Panc1 (cell line): ENCODE results near the gene CACNA2D3. TPM values are rescaled to one million over a fixed set of nuclear protein-coding genes. Genes with fewer than 3 reads are reported as not detected.

ENCODE experiments used
- ATAC-seq: fragments of 200-7000 bp; cut with Tn5 transposase; 2 replicates; pipeline ENCODE4 v1.9.1; 2020; ENCODE audit warnings: mild to moderate bottlenecking, moderate library complexity
- BruUV-seq: library from RNA; stranded (reverse); fragments of 400-500 nt; replicated peaks from 2 replicates; lab custom pipeline; 2021; lab: Mats Ljungman, UMichigan
- CTCF ChIA-PET: fragments of 300-600 bp; sonication (Branson Sonifier 250); formaldehyde crosslinking; loops from one replicate; lab custom pipeline; 2022; ENCODE audit warnings: antibody characterized with exemption; lab: Charles Lee
- POLR2A ChIA-PET: fragments of 300-600 bp; sonication (Branson Sonifier 250); formaldehyde crosslinking; loops from one replicate; lab custom pipeline; 2022; ENCODE audit warnings: antibody characterized with exemption; lab: Charles Lee
- DNase-seq: peaks from one replicate; pipeline ENCODE4 v3.0.0-alpha.2; 2010; ENCODE audit warnings: low read depth, low spot score
- H3K27ac ChIP-seq: 2 replicates; pipeline ENCODE4 v1.5.1; 2011; ENCODE audit warnings: mild to moderate bottlenecking, low read length, inconsistent platforms
- H3K27me3 ChIP-seq: fragments of 200-500 bp; sonication (Bioruptor generic); 2 replicates; pipeline ENCODE4 v1.6.0; 2014; ENCODE audit warnings: low read length, inconsistent platforms; ENCODE audit not compliant: control insufficient read depth, insufficient read depth
- H3K36me3 ChIP-seq: fragments of 200-500 bp; sonication (Bioruptor generic); 2 replicates; pipeline ENCODE4 v1.5.1; 2014; ENCODE audit warnings: inconsistent platforms, mild to moderate bottlenecking, low read length, moderate library complexity; ENCODE audit not compliant: control insufficient read depth, insufficient read depth
- H3K4me1 ChIP-seq: 2 replicates; pipeline ENCODE4 v1.5.1; 2011; ENCODE audit warnings: inconsistent platforms, mild to moderate bottlenecking, low read length, moderate library complexity; ENCODE audit not compliant: control insufficient read depth, insufficient read depth
- H3K4me3 ChIP-seq, 2 experiments: 2 replicates each; pipeline ENCODE4 v1.5.1; 2011 to 2012; ENCODE audit warnings: low read depth in 2 of 2, low read length in 2 of 2, mild to moderate bottlenecking in 2 of 2, inconsistent platforms in 1 of 2, moderate library complexity in 1 of 2
- H3K9me3 ChIP-seq: fragments of 200-500 bp; sonication (Bioruptor generic); 2 replicates; pipeline ENCODE4 v1.5.1; 2014; ENCODE audit warnings: low read depth, mild to moderate bottlenecking, inconsistent platforms, low read length, moderate library complexity; ENCODE audit not compliant: control insufficient read depth, insufficient read depth
- POLR2AphosphoS5 ChIP-seq: IDR thresholded peaks from 2 replicates; pipeline ENCODE4 v1.6.1; 2012; ENCODE audit warnings: mild to moderate bottlenecking, low read depth, low read length, moderate library complexity
- SIN3A ChIP-seq: IDR thresholded peaks from 2 replicates; pipeline ENCODE4 v1.6.1; 2012; ENCODE audit warnings: low read depth, mild to moderate bottlenecking, low read length, moderate library complexity, borderline replicate concordance; ENCODE audit not compliant: insufficient read depth
- TCF7L2 ChIP-seq: IDR thresholded peaks from 2 replicates; pipeline ENCODE4 v1.6.1; 2011; ENCODE audit warnings: mild to moderate bottlenecking, low read depth, low read length, inconsistent platforms
- in situ Hi-C: cut with HindIII; loops from 2 replicates; pipeline ENCODE4 v1.10.0; 2016; ENCODE audit warnings: low sequenced_read_pairs, low pct_unique_long_range_greater_than_20kb
- intact Hi-C: fragments of 100-400 bp; cut with micrococcal nuclease; formaldehyde crosslinking; loops from one replicate; pipeline ENCODE4 v1.10.0; 2022; ENCODE audit not compliant: unreplicated experiment
- total RNA-seq: library from RNA; stranded (reverse); gene quantifications from one replicate; pipeline ENCODE4 v1.2.1, GENCODE V29; 2021; ENCODE audit not compliant: unreplicated experiment
- TF ChIP-seq, protein P1 (sequence below): fragments of 450-650 bp; IDR thresholded peaks from 2 replicates; pipeline ENCODE4 v1.5.1; 2017; ENCODE audit warnings: mild to moderate bottlenecking
- TF ChIP-seq, protein P2 (sequence below), 2 experiments: IDR thresholded peaks; 2 replicates each; pipeline ENCODE4 v1.6.1; 2011 to 2012; ENCODE audit warnings: low read depth in 2 of 2, control low read depth in 1 of 2, low read length in 1 of 2, mild to moderate bottlenecking in 1 of 2, moderate library complexity in 1 of 2; ENCODE audit not compliant: insufficient read depth in 1 of 2

CACNA2D3 gene
- total RNA-seq, 1 experiment from 2014 or later = 0.41 TPM

DNA sequence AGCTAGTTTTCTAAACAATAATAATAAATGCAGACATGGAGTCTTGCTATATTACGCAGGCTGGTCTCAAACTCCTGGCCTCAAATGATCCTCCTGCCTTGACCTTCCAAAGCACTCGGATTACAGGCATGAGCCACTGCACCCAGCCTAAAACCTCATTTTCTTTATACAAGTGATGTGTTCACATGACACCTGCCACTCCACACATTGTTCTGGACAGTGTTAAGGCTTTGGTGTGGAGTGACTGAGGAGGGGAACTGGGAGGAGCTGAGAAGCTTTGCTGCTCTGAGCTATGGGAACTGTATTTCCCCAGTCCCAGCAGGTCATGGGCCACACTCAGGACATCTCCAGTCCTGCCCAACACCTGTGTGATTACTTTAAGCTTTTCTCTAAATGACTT is 425.5 kb downstream of the CACNA2D3 start:
- no peak overlapping the region for H3K27ac ChIP-seq
- intact Hi-C loops = no loop called here
- no peaks in the 10 kb centered on the region for H3K27me3 ChIP-seq
- TF ChIP-seq, protein P1, sequence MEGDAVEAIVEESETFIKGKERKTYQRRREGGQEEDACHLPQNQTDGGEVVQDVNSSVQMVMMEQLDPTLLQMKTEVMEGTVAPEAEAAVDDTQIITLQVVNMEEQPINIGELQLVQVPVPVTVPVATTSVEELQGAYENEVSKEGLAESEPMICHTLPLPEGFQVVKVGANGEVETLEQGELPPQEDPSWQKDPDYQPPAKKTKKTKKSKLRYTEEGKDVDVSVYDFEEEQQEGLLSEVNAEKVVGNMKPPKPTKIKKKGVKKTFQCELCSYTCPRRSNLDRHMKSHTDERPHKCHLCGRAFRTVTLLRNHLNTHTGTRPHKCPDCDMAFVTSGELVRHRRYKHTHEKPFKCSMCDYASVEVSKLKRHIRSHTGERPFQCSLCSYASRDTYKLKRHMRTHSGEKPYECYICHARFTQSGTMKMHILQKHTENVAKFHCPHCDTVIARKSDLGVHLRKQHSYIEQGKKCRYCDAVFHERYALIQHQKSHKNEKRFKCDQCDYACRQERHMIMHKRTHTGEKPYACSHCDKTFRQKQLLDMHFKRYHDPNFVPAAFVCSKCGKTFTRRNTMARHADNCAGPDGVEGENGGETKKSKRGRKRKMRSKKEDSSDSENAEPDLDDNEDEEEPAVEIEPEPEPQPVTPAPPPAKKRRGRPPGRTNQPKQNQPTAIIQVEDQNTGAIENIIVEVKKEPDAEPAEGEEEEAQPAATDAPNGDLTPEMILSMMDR = no peak
- no peak for TF ChIP-seq TCF7L2
- no peak for TF ChIP-seq SIN3A
- TF ChIP-seq, protein P2, sequence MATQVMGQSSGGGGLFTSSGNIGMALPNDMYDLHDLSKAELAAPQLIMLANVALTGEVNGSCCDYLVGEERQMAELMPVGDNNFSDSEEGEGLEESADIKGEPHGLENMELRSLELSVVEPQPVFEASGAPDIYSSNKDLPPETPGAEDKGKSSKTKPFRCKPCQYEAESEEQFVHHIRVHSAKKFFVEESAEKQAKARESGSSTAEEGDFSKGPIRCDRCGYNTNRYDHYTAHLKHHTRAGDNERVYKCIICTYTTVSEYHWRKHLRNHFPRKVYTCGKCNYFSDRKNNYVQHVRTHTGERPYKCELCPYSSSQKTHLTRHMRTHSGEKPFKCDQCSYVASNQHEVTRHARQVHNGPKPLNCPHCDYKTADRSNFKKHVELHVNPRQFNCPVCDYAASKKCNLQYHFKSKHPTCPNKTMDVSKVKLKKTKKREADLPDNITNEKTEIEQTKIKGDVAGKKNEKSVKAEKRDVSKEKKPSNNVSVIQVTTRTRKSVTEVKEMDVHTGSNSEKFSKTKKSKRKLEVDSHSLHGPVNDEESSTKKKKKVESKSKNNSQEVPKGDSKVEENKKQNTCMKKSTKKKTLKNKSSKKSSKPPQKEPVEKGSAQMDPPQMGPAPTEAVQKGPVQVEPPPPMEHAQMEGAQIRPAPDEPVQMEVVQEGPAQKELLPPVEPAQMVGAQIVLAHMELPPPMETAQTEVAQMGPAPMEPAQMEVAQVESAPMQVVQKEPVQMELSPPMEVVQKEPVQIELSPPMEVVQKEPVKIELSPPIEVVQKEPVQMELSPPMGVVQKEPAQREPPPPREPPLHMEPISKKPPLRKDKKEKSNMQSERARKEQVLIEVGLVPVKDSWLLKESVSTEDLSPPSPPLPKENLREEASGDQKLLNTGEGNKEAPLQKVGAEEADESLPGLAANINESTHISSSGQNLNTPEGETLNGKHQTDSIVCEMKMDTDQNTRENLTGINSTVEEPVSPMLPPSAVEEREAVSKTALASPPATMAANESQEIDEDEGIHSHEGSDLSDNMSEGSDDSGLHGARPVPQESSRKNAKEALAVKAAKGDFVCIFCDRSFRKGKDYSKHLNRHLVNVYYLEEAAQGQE (IDR thresholded peaks at IDR 0.05; ENCODE audit: insufficient read depth in 1 of 2, low read depth in 2 of 2, low read length in 1 of 2) = no peak
- TF ChIP-seq POLR2AphosphoS5 = no peak
- ChIA-PET CTCF (no interaction called here), POLR2A (no interaction called here)
- no peak for ATAC-seq
- no peaks in the 10 kb centered on the region for H3K9me3 ChIP-seq
- DNase-seq = no peak
- BruUV-seq = no TSS peak
- no peaks in the 10 kb centered on the region for H3K4me1 ChIP-seq
- in situ Hi-C loops = no loop called here
- H3K4me3 ChIP-seq = no peak overlapping the region
- H3K36me3 ChIP-seq = no peaks in the 10 kb centered on the region

DNA sequence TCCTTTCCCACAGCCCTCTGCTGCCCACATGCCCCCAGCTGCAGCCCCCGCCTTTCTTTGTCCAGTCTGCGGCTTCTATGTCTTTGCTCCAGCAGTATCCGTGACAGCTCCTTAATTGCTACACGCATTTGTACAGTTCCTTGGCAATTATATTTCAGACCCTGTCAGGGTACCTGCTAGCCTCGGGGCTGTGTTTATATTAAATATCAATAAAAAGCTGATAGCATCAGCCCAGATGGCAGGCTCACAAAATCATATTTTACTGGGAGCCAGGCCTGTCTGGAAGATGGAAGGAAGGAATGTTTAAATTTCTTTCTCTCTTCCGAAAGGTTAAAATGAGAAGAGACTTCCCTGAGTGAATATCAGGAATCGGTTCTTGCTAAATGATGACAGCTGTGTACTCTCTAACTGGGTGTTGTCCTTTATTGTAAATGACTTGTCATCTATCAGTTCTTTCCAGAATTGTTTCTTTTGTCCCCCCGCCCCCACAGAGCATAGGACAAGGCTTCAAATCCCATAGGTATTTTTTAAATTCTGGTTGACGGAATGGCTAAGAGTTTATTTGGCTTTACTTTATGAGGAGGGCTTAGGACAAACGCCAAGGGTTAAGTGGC is 427.4 kb downstream of the CACNA2D3 start:
- ATAC-seq (no peak), DNase-seq (no peak)
- BruUV-seq = no TSS peak
- no peak overlapping the region for H3K4me3 ChIP-seq
- in situ Hi-C loops (no loop called here), intact Hi-C loops (no loop called here)
- no peaks in the 10 kb centered on the region for H3K4me1 ChIP-seq
- no peak overlapping the region for H3K27ac ChIP-seq
- H3K36me3 ChIP-seq = no peaks in the 10 kb centered on the region
- H3K27me3 ChIP-seq = no peaks in the 10 kb centered on the region
- TF ChIP-seq TCF7L2 (no peak), POLR2AphosphoS5 (no peak), SIN3A (no peak)
- TF ChIP-seq, protein P1 = no peak
- TF ChIP-seq, protein P2 (IDR thresholded peaks at IDR 0.05; ENCODE audit: insufficient read depth in 1 of 2, low read depth in 2 of 2, low read length in 1 of 2) = no peak
- H3K9me3 ChIP-seq = no peaks in the 10 kb centered on the region
- ChIA-PET POLR2A (no interaction called here), CTCF (no interaction called here)
